ENCODE measurements around the gene WFDC5. TPM values are rescaled to one million over a fixed set of nuclear protein-coding genes. Genes with fewer than 3 reads are reported as not detected.

The WFDC5 gene
- polyA plus RNA-seq, 3 donors: not detected

- DNase-seq: no peak
Measured at GRCh38 chr20:45115829-45116228, 855 bp upstream of the WFDC5 start.

- no peak for DNase-seq
Measured at GRCh38 chr20:45115386-45115774, 406 bp upstream of the WFDC5 start.

GRCh38 chr20:45113865-45114264, 1.1 kb downstream of the WFDC5 start:
- no peak for DNase-seq

- no peak for DNase-seq
Measured at GRCh38 chr20:45112754-45113153, 2.2 kb downstream of the WFDC5 start.

- no peak for DNase-seq
Measured at GRCh38 chr20:45111799-45112471, 3.0 kb downstream of the WFDC5 start.

GRCh38 chr20:45111285-45111684, 3.7 kb downstream of the WFDC5 start:
- DNase-seq: no peak

- DNase-seq: no peak
Measured at GRCh38 chr20:45110301-45110700, 4.7 kb downstream of the WFDC5 start.

- no peak for DNase-seq
Measured at GRCh38 chr20:45109634-45110033, 5.3 kb downstream of the WFDC5 start.

GRCh38 chr20:45105317-45105716, 9.7 kb downstream of the WFDC5 start:
- DNase-seq: no peak

- no peak for DNase-seq
Measured at GRCh38 chr20:45104786-45105185, 10.2 kb downstream of the WFDC5 start.

- DNase-seq: no peak
Measured at GRCh38 chr20:45103072-45103471, 11.9 kb downstream of the WFDC5 start.

GRCh38 chr20:45101333-45101850, 13.6 kb downstream of the WFDC5 start:
- no peak for DNase-seq

GRCh38 chr20:45100563-45101245, 14.3 kb downstream of the WFDC5 start, which contains the start of gene KCNS1:
TSS of gene KCNS1 (minus strand) at chr20:45101127. CDS start at chr20:45099236, 1,891 bp downstream.
- DNase-seq: peak; percentile 10

GRCh38 chr20:45098103-45098773, 16.7 kb downstream of the WFDC5 start:
- peak; percentile 36 for DNase-seq

GRCh38 chr20:45097485-45098102, 17.4 kb downstream of the WFDC5 start:
- peak; percentile 41 for DNase-seq

- DNase-seq: no peak
Measured at GRCh38 chr20:45096781-45097180, 18.2 kb downstream of the WFDC5 start.

GRCh38 chr20:45095805-45096238, 19.2 kb downstream of the WFDC5 start:
- peak; percentile 33 for DNase-seq

GRCh38 chr20:45094864-45095574, 20.0 kb downstream of the WFDC5 start:
- DNase-seq: no peak

- DNase-seq: no peak
Measured at GRCh38 chr20:45094201-45094600, 20.8 kb downstream of the WFDC5 start.

- no peak for DNase-seq
Measured at GRCh38 chr20:45092898-45093297, 22.1 kb downstream of the WFDC5 start.

- no peak for DNase-seq
Measured at GRCh38 chr20:45091366-45091765, 23.6 kb downstream of the WFDC5 start.

GRCh38 chr20:45090481-45090880, 24.5 kb downstream of the WFDC5 start:
- no peak for DNase-seq

Data from renal pelvis (tissue), 4 donors.